HG03432 (cell line): ENCODE results near the gene ACOT11.
A peak's percentile ranks its signal among the peaks of the same experiment; 100 is the strongest.

Experiments used
- ATAC-seq: cut with Tn5 transposase; IDR thresholded peaks from one replicate; pipeline ENCODE4 v1.9.1; 2021; ENCODE audit warnings: mild to moderate bottlenecking, moderate library complexity; ENCODE audit not compliant: unreplicated experiment

The ACOT11 gene

GRCh38 chr1:54584575-54584974 lies 36.5 kb downstream of the ACOT11 start:
- no peak for ATAC-seq

GRCh38 chr1:54585181-54586066 lies 37.4 kb downstream of the ACOT11 start:
- ATAC-seq, result no peak

GRCh38 chr1:54588377-54588776 lies 40.3 kb downstream of the ACOT11 start:
- no peak for ATAC-seq

- ATAC-seq, result no peak
Measured at GRCh38 chr1:54591127-54591756, 43.2 kb downstream of the ACOT11 start.

GRCh38 chr1:54593571-54594160 lies 45.6 kb downstream of the ACOT11 start:
- ATAC-seq, result no peak

GRCh38 chr1:54594463-54594862 lies 46.4 kb downstream of the ACOT11 start:
- ATAC-seq, result no peak

- ATAC-seq, result no peak
Measured at GRCh38 chr1:54595956-54596498, 48.0 kb downstream of the ACOT11 start.

- no peak for ATAC-seq
Measured at GRCh38 chr1:54596756-54597155, 48.7 kb downstream of the ACOT11 start.

- no peak for ATAC-seq
Measured at GRCh38 chr1:54597455-54598030, 49.5 kb downstream of the ACOT11 start.

GRCh38 chr1:54599211-54599823 lies 51.3 kb downstream of the ACOT11 start:
- ATAC-seq, result no peak

GRCh38 chr1:54600947-54601721 lies 53.1 kb downstream of the ACOT11 start:
- ATAC-seq, result no peak

- no peak for ATAC-seq
Measured at GRCh38 chr1:54601730-54602129, 53.7 kb downstream of the ACOT11 start.

- ATAC-seq, result no peak
Measured at GRCh38 chr1:54602554-54602953, 54.5 kb downstream of the ACOT11 start.

- ATAC-seq, result no peak
Measured at GRCh38 chr1:54603241-54603640, 55.2 kb downstream of the ACOT11 start.

- ATAC-seq, result no peak
Measured at GRCh38 chr1:54604051-54604450, 56.0 kb downstream of the ACOT11 start.

GRCh38 chr1:54604572-54605370 lies 56.7 kb downstream of the ACOT11 start:
- ATAC-seq, result peak; percentile 67

GRCh38 chr1:54606096-54606989 lies 58.3 kb downstream of the ACOT11 start:
- no peak for ATAC-seq

- ATAC-seq, result no peak
Measured at GRCh38 chr1:54606990-54607325, 58.9 kb downstream of the ACOT11 start.
